Astrocyte of the cerebellum (primary cell): ENCODE measurements around the gene FAM13C.

ENCODE experiments used
- DNase-seq: peaks from one replicate; pipeline ENCODE4 v3.0.0-alpha.2; 2011; ENCODE audit warnings: low read depth
- H3K4me3 ChIP-seq: 2 replicates; pipeline ENCODE4 v1.5.1; 2011; ENCODE audit warnings: mild to moderate bottlenecking, low read depth, low read length, moderate library complexity
- CTCF ChIP-seq: IDR thresholded peaks from 2 replicates; pipeline ENCODE4 v1.5.1; 2012; ENCODE audit warnings: low read length, low read depth, moderate library complexity, mild to moderate bottlenecking; ENCODE audit errors: missing control alignments
- in situ Hi-C: cut with HindIII; loops from 2 replicates; pipeline ENCODE4 v1.10.0; 2017; ENCODE audit warnings: low sequenced_read_pairs

The FAM13C gene

GRCh38 chr10:59366290-59366689, 3.9 kb upstream of the FAM13C start:
- in situ Hi-C loops = no loop called here
- DNase-seq = no peak
- no peak overlapping the region for H3K4me3 ChIP-seq
- TF ChIP-seq CTCF = no peak

GRCh38 chr10:59363446-59363958, 1.2 kb upstream of the FAM13C start:
- H3K4me3 ChIP-seq = no peak overlapping the region
- in situ Hi-C loops = no loop called here
- no peak for TF ChIP-seq CTCF
- DNase-seq = no peak

- peak overlapping the region; percentile 50 for H3K4me3 ChIP-seq
- in situ Hi-C loops = no loop called here
- no peak for TF ChIP-seq CTCF
- peak; percentile 12 for DNase-seq
These were observed 621 bp upstream of the FAM13C start for GRCh38 chr10:59362959-59363381.

- in situ Hi-C loops = no loop called here
- no peak for TF ChIP-seq CTCF
- peak overlapping the region; percentile 50 for H3K4me3 ChIP-seq
- DNase-seq = no peak
These were observed 646 bp downstream of the FAM13C start for GRCh38 chr10:59361663-59362143.

- TF ChIP-seq CTCF = no peak
- H3K4me3 ChIP-seq = peak overlapping the region; percentile 6
- in situ Hi-C loops = no loop called here
These were observed 1.5 kb downstream of the FAM13C start for GRCh38 chr10:59360605-59361405.

GRCh38 chr10:59358576-59358975, 3.8 kb downstream of the FAM13C start:
- no peak for TF ChIP-seq CTCF
- no peak for DNase-seq
- in situ Hi-C loops = no loop called here
- H3K4me3 ChIP-seq = no peak overlapping the region

More at GRCh38 chr10:59360605-59361405, 1.5 kb downstream of the FAM13C start:
- DNase-seq = no peak
